Immature natural killer cell (primary cell): ENCODE measurements around the gene ADCY10. TPM values are rescaled to one million over a fixed set of nuclear protein-coding genes. Genes with fewer than 3 reads are reported as not detected.
"Not testable (repeated sequence)": the region's sequence is repeated elsewhere in the genome, so short reads cannot be mapped to it uniquely, and the experiment has no call there.

Experiments
- DNase-seq, 3 donors: peaks; one replicate each; pipeline ENCODE4 v3.0.0; 2022; ENCODE audit warnings: mixed read lengths in 1 of 3
- H3K27ac Mint-ChIP-seq, 6 donors: one replicate each; pipeline ENCODE4 v1.8.0; 2020; ENCODE audit warnings: mixed read lengths in 6 of 6, mild to moderate bottlenecking in 5 of 6, inconsistent platforms in 4 of 6, moderate library complexity in 3 of 6
- H3K27me3 Mint-ChIP-seq, 3 donors: one replicate each; pipeline ENCODE4 v1.8.0; 2020 to 2021; ENCODE audit warnings: low read depth in 3 of 3, mild to moderate bottlenecking in 3 of 3, mixed read lengths in 3 of 3, moderate library complexity in 3 of 3, inconsistent platforms in 1 of 3
- H3K36me3 Mint-ChIP-seq, 3 donors: one replicate each; pipeline ENCODE4 v1.8.0; 2020; ENCODE audit warnings: mixed read lengths in 3 of 3, inconsistent platforms in 2 of 3, mild to moderate bottlenecking in 2 of 3
- H3K4me1 Mint-ChIP-seq, 2 donors: one replicate each; pipeline ENCODE4 v1.8.0; 2020; ENCODE audit warnings: inconsistent platforms in 2 of 2, mild to moderate bottlenecking in 2 of 2, mixed read lengths in 2 of 2, moderate library complexity in 1 of 2
- H3K4me3 Mint-ChIP-seq, 5 donors: one replicate each; pipeline ENCODE4 v1.8.0; 2020; ENCODE audit warnings: mild to moderate bottlenecking in 5 of 5, mixed read lengths in 5 of 5, inconsistent platforms in 3 of 5, moderate library complexity in 3 of 5
- H3K9me3 Mint-ChIP-seq, 6 donors: one replicate each; pipeline ENCODE4 v1.8.0; 2020; ENCODE audit warnings: mild to moderate bottlenecking in 6 of 6, mixed read lengths in 6 of 6, inconsistent platforms in 4 of 6, moderate library complexity in 3 of 6
- polyA plus RNA-seq, 3 donors: library from polyadenylated mRNA; unstranded; fragments of 300-500 nt; fragmentation: Illumina TruSeq; gene quantifications; one replicate each; pipeline ENCODE4 v1.2.3, GENCODE V29; 2021

The ADCY10 gene
- polyA plus RNA-seq, 3 donors from 2014 or later, result not detected

- Mint-ChIP-seq H3K4me1 (no peaks in the 10 kb centered on the region), H3K36me3 (no peaks in the 10 kb centered on the region), H3K27ac (no peak overlapping the region), H3K9me3 (no peaks in the 10 kb centered on the region), H3K4me3 (no peak overlapping the region), H3K27me3 (peaks cover 0 to 4% (median 0%) of the 10 kb centered on the region in 3 donors)
- DNase-seq, result no peak
These were observed 59.8 kb downstream of the ADCY10 start for GRCh38 chr1:167854184-167854583.

GRCh38 chr1:167849666-167850065, 64.3 kb downstream of the ADCY10 start:
- Mint-ChIP-seq H3K4me1 (no peaks in the 10 kb centered on the region), H3K9me3 (no peaks in the 10 kb centered on the region), H3K27ac (no peak overlapping the region), H3K36me3 (no peaks in the 10 kb centered on the region), H3K4me3 (no peak overlapping the region), H3K27me3 (peaks cover 0 to 4% (median 2%) of the 10 kb centered on the region in 3 donors)
- DNase-seq, result no peak

GRCh38 chr1:167842872-167843271, 71.1 kb downstream of the ADCY10 start:
- H3K36me3 Mint-ChIP-seq, result no peaks in the 10 kb centered on the region
- peaks cover 0 to 6% (median 0%) of the 10 kb centered on the region in 6 donors for H3K9me3 Mint-ChIP-seq
- no peaks in the 10 kb centered on the region for H3K4me1 Mint-ChIP-seq
- no peak overlapping the region for H3K4me3 Mint-ChIP-seq
- no peak for DNase-seq
- no peak overlapping the region for H3K27ac Mint-ChIP-seq
- H3K27me3 Mint-ChIP-seq, result peaks cover 0 to 4% (median 0%) of the 10 kb centered on the region in 3 donors

GRCh38 chr1:167841530-167841929, 72.4 kb downstream of the ADCY10 start:
- Mint-ChIP-seq H3K36me3 (no peaks in the 10 kb centered on the region), H3K27ac (no peak overlapping the region), H3K27me3 (peaks cover 0 to 4% (median 3%) of the 10 kb centered on the region in 3 donors), H3K4me1 (no peaks in the 10 kb centered on the region), H3K4me3 (no peak overlapping the region), H3K9me3 (peaks cover 0 to 6% (median 0%) of the 10 kb centered on the region in 6 donors)
- no peak for DNase-seq

- Mint-ChIP-seq H3K4me3 (no peak overlapping the region), H3K36me3 (no peaks in the 10 kb centered on the region), H3K9me3 (peaks cover 0 to 6% (median 0%) of the 10 kb centered on the region in 6 donors), H3K27ac (no peak overlapping the region), H3K27me3 (peaks cover 0 to 3% (median 3%) of the 10 kb centered on the region in 3 donors), H3K4me1 (no peaks in the 10 kb centered on the region)
- no peak for DNase-seq
These were observed 74.9 kb downstream of the ADCY10 start for GRCh38 chr1:167839009-167839408.

GRCh38 chr1:167837326-167837725, 76.6 kb downstream of the ADCY10 start:
- Mint-ChIP-seq H3K27ac (no peak overlapping the region), H3K27me3 (peaks cover 0 to 3% (median 3%) of the 10 kb centered on the region in 3 donors), H3K4me3 (no peak overlapping the region), H3K4me1 (no peaks in the 10 kb centered on the region), H3K9me3 (peaks cover 0 to 6% (median 0%) of the 10 kb centered on the region in 6 donors), H3K36me3 (no peaks in the 10 kb centered on the region)
- no peak for DNase-seq

- Mint-ChIP-seq H3K4me3 (no peak overlapping the region), H3K36me3 (no peaks in the 10 kb centered on the region), H3K4me1 (no peaks in the 10 kb centered on the region), H3K9me3 (peaks cover 0 to 6% (median 0%) of the 10 kb centered on the region in 6 donors), H3K27ac (no peak overlapping the region), H3K27me3 (peaks cover 0 to 3% (median 3%) of the 10 kb centered on the region in 3 donors)
- DNase-seq, result no peak
These were observed 77.7 kb downstream of the ADCY10 start for GRCh38 chr1:167836197-167836596.

- Mint-ChIP-seq H3K4me3 (no peak overlapping the region), H3K4me1 (no peaks in the 10 kb centered on the region), H3K9me3 (peaks cover 0 to 2% (median 0%) of the 10 kb centered on the region in 6 donors), H3K36me3 (no peaks in the 10 kb centered on the region), H3K27ac (no peak overlapping the region), H3K27me3 (peaks cover 2 to 3% (median 2%) of the 10 kb centered on the region in 3 donors)
- no peak for DNase-seq
These were observed 80.0 kb downstream of the ADCY10 start for GRCh38 chr1:167833904-167834303.

- no peaks in the 10 kb centered on the region for H3K9me3 Mint-ChIP-seq
These were observed 81.2 kb downstream of the ADCY10 start for GRCh38 chr1:167832693-167833092.

GRCh38 chr1:167830668-167831067, 83.3 kb downstream of the ADCY10 start:
- not testable (repeated sequence) for H3K36me3 Mint-ChIP-seq, H3K27ac Mint-ChIP-seq, H3K27me3 Mint-ChIP-seq

More at GRCh38 chr1:167832693-167833092, 81.2 kb downstream of the ADCY10 start:
- Mint-ChIP-seq H3K27ac (no peak overlapping the region), H3K4me3 (no peak overlapping the region), H3K27me3 (peaks cover 0 to 3% (median 2%) of the 10 kb centered on the region in 3 donors), H3K4me1 (no peaks in the 10 kb centered on the region), H3K36me3 (no peaks in the 10 kb centered on the region)
- DNase-seq, result no peak

GRCh38 chr1:167829868-167830267, 84.1 kb downstream of the ADCY10 start:
- DNase-seq, result no peak
- Mint-ChIP-seq H3K4me1 (no peaks in the 10 kb centered on the region), H3K4me3 (no peak overlapping the region), H3K9me3 (no peaks in the 10 kb centered on the region), H3K27ac (no peak overlapping the region), H3K27me3 (peaks cover 0 to 2% (median 0%) of the 10 kb centered on the region in 3 donors), H3K36me3 (no peaks in the 10 kb centered on the region)

More at GRCh38 chr1:167830668-167831067, 83.3 kb downstream of the ADCY10 start:
- not testable (repeated sequence) for H3K4me3 Mint-ChIP-seq, H3K9me3 Mint-ChIP-seq, DNase-seq, H3K4me1 Mint-ChIP-seq

GRCh38 chr1:167826127-167826526, 87.8 kb downstream of the ADCY10 start:
- Mint-ChIP-seq H3K4me1 (peaks cover 0 to 1% of the 10 kb centered on the region in 2 donors), H3K27ac (no peak overlapping the region), H3K27me3 (peaks cover 0 to 2% (median 2%) of the 10 kb centered on the region in 3 donors), H3K9me3 (no peaks in the 10 kb centered on the region), H3K4me3 (no peak overlapping the region), H3K36me3 (no peaks in the 10 kb centered on the region)
- DNase-seq, result no peak

GRCh38 chr1:167825419-167826079, 88.4 kb downstream of the ADCY10 start:
- H3K9me3 Mint-ChIP-seq, result no peaks in the 10 kb centered on the region
- no peak for DNase-seq
- peaks cover 0 to 1% of the 10 kb centered on the region in 2 donors for H3K4me1 Mint-ChIP-seq
- no peaks in the 10 kb centered on the region for H3K36me3 Mint-ChIP-seq
- H3K4me3 Mint-ChIP-seq, result no peak overlapping the region
- H3K27ac Mint-ChIP-seq, result no peak overlapping the region
- peaks cover 0 to 2% (median 2%) of the 10 kb centered on the region in 3 donors for H3K27me3 Mint-ChIP-seq

- Mint-ChIP-seq H3K27me3 (peaks cover 0 to 6% (median 4%) of the 10 kb centered on the region in 3 donors), H3K4me3 (no peak overlapping the region)
These were observed 89.7 kb downstream of the ADCY10 start for GRCh38 chr1:167824163-167824794.

More at GRCh38 chr1:167824163-167824794, 89.7 kb downstream of the ADCY10 start:
- Mint-ChIP-seq H3K27ac (no peak overlapping the region), H3K4me1 (peaks cover 0 to 3% of the 10 kb centered on the region in 2 donors), H3K9me3 (no peaks in the 10 kb centered on the region), H3K36me3 (peaks cover 0 to 3% (median 0%) of the 10 kb centered on the region in 3 donors)
- no peak for DNase-seq
